K562 (cell line): ENCODE data around the gene ZNF224. TPM values are rescaled to one million over a fixed set of nuclear protein-coding genes. Genes with fewer than 3 reads are reported as not detected.
A peak's percentile ranks its signal among the peaks of the same experiment; 100 is the strongest.

Experiments used
- BACH1 ChIP-seq: fragments of 200-800 bp; sonication (Bioruptor generic); IDR thresholded peaks from 2 replicates; pipeline ENCODE4 v1.6.1; 2016; ENCODE audit warnings: missing genetic modification characterization, missing compliant biosample characterization
- CXXC5 ChIP-seq: fragments of 250-450 bp; sonication (Bioruptor Pico); IDR thresholded peaks from 2 replicates; pipeline ENCODE4 v1.8.0; 2022; ENCODE audit warnings: inconsistent platforms, mild to moderate bottlenecking, moderate library complexity
- EP400 ChIP-seq: fragments of 450-650 bp; IDR thresholded peaks from 2 replicates; pipeline ENCODE4 v1.6.1; 2017; ENCODE audit warnings: antibody characterized with exemption, mild to moderate bottlenecking, moderate library complexity
- ESRRA ChIP-seq: fragments of 450-650 bp; IDR thresholded peaks from 2 replicates; pipeline ENCODE4 v1.6.1; 2014; ENCODE audit warnings: low read depth, mild to moderate bottlenecking, moderate library complexity, borderline replicate concordance
- HIVEP1 ChIP-seq: fragments of 250-450 bp; sonication (Bioruptor Pico); IDR thresholded peaks from 2 replicates; pipeline ENCODE4 v1.4.0; 2020; ENCODE audit warnings: mild to moderate bottlenecking
- POLR2A ChIP-seq: fragments of 450-650 bp; conservative IDR thresholded peaks from 2 replicates; pipeline ENCODE4 v1.6.1; 2016
- SIRT6 ChIP-seq: IDR thresholded peaks from one replicate; pipeline ENCODE4 v1.6.1; 2012; ENCODE audit warnings: low read depth, mild to moderate bottlenecking, control low read depth, inconsistent platforms, low read length, moderate library complexity
- ZNF124 ChIP-seq: sonication (generic); formaldehyde crosslinking; IDR thresholded peaks from 2 replicates; pipeline ENCODE4 v1.8.1; 2022; ENCODE audit warnings: missing genetic modification reagents
- polyA plus RNA-seq, 8 experiments: library from polyadenylated mRNA; depleted of rRNA in 4 of 8; stranded (reverse) in 5 of 8; unstranded in 3 of 8; fragments of >200 nt; fragmentation: Nextera tagmentation in 2 of 8; fragmentation: Illumina TruSeq in 1 of 8; extraction: Ambion mirVana in 2 of 8; extraction: Trizol in 1 of 8; gene quantifications; 2 replicates each; pipeline versions ENCODE4 v1.2.1 to v1.2.3, GENCODE V29; 2011 to 2014; ENCODE audit warnings: inconsistent platforms in 1 of 8, missing spikeins in 1 of 8
- total RNA-seq, 7 experiments: library from RNA; depleted of rRNA in 6 of 7; stranded (reverse); fragments of >200 nt in 6 of 7; fragmentation: Illumina TruSeq in 2 of 7; extraction: Trizol in 2 of 7; gene quantifications; 2 replicates each; pipeline versions ENCODE4 v1.2.1 to v1.2.3, GENCODE V29; 2011 to 2021; ENCODE audit warnings: low replicate concordance in 1 of 7
- TF ChIP-seq, protein P1 (sequence below): sonication (generic); formaldehyde crosslinking; IDR thresholded peaks from 2 replicates; pipeline ENCODE4 v1.8.0; 2022; ENCODE audit warnings: mild to moderate bottlenecking, missing genetic modification reagents
- TF ChIP-seq, protein P2 (sequence below): sonication (generic); formaldehyde crosslinking; IDR thresholded peaks from 2 replicates; pipeline ENCODE4 v1.8.0; 2023; ENCODE audit warnings: mild to moderate bottlenecking, missing genetic modification reagents
- TF ChIP-seq, protein P3 (sequence below), 2 experiments: fragments of 450-650 bp; conservative IDR thresholded peaks; 2 replicates each; pipeline ENCODE4 v1.6.1; 2017; ENCODE audit warnings: mild to moderate bottlenecking in 2 of 2, moderate library complexity in 2 of 2
- TF ChIP-seq, protein P4 (sequence below): fragments of 450-650 bp; IDR thresholded peaks from 2 replicates; pipeline ENCODE4 v1.6.1; 2016; ENCODE audit warnings: mild to moderate bottlenecking
- TF ChIP-seq, protein P5 (sequence below), 2 experiments: fragments of 450-650 bp in 1 of 2; sonication (generic) in 1 of 2; formaldehyde crosslinking in 1 of 2; IDR thresholded peaks in 1 of 2; conservative IDR thresholded peaks in 1 of 2; 2 replicates each; pipeline versions ENCODE4 v1.6.1 to v1.8.1; 2016 to 2023; ENCODE audit warnings: mild to moderate bottlenecking in 2 of 2, moderate library complexity in 2 of 2, inconsistent platforms in 1 of 2, missing genetic modification reagents in 1 of 2

The ZNF224 gene
- total and polyA plus RNA-seq, 9 of the 15 experiments (the other 6 are each of a cell fraction or from before 2014, with no cell fraction given): 4.4 to 15.6 (median 10.0) TPM

DNA sequence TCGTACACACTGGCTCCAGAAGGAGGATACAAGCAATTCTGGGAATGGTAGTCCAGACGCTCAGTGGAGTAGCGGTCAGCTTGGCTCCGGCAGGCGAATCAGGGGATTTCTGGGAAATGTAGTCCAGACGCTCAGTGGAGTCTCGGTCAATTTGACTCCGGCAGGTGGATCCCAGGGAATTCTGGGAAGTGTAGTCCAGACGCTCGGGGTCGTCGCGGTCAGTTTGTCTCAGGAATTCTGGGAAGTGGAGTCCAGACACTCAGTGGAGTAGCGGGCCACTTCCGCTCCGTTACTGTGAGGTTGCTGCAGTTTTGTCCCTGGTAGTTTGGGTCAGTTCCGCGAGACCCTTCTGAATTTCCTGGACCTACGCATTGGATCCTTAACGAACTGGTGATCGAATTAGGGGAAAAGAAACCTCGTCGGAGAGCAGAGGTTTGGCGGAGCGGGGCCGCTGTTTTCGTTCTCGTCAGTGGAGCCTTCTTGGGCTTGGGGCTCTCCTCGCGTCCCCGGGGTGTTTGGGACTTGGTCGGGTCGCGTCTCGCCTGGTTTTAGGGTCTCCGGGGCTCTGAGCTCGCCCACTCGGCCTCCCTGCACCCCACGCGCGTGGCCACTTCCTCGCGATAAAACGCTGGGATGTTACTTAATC is 19.1 kb downstream of the ZNF224 start, which contains the start of gene ZNF225 (continued):
- TF ChIP-seq, protein P1, sequence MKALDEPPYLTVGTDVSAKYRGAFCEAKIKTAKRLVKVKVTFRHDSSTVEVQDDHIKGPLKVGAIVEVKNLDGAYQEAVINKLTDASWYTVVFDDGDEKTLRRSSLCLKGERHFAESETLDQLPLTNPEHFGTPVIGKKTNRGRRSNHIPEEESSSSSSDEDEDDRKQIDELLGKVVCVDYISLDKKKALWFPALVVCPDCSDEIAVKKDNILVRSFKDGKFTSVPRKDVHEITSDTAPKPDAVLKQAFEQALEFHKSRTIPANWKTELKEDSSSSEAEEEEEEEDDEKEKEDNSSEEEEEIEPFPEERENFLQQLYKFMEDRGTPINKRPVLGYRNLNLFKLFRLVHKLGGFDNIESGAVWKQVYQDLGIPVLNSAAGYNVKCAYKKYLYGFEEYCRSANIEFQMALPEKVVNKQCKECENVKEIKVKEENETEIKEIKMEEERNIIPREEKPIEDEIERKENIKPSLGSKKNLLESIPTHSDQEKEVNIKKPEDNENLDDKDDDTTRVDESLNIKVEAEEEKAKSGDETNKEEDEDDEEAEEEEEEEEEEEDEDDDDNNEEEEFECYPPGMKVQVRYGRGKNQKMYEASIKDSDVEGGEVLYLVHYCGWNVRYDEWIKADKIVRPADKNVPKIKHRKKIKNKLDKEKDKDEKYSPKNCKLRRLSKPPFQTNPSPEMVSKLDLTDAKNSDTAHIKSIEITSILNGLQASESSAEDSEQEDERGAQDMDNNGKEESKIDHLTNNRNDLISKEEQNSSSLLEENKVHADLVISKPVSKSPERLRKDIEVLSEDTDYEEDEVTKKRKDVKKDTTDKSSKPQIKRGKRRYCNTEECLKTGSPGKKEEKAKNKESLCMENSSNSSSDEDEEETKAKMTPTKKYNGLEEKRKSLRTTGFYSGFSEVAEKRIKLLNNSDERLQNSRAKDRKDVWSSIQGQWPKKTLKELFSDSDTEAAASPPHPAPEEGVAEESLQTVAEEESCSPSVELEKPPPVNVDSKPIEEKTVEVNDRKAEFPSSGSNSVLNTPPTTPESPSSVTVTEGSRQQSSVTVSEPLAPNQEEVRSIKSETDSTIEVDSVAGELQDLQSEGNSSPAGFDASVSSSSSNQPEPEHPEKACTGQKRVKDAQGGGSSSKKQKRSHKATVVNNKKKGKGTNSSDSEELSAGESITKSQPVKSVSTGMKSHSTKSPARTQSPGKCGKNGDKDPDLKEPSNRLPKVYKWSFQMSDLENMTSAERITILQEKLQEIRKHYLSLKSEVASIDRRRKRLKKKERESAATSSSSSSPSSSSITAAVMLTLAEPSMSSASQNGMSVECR (CRISPR knock-in tag): no peak
- TF ChIP-seq, protein P2, sequence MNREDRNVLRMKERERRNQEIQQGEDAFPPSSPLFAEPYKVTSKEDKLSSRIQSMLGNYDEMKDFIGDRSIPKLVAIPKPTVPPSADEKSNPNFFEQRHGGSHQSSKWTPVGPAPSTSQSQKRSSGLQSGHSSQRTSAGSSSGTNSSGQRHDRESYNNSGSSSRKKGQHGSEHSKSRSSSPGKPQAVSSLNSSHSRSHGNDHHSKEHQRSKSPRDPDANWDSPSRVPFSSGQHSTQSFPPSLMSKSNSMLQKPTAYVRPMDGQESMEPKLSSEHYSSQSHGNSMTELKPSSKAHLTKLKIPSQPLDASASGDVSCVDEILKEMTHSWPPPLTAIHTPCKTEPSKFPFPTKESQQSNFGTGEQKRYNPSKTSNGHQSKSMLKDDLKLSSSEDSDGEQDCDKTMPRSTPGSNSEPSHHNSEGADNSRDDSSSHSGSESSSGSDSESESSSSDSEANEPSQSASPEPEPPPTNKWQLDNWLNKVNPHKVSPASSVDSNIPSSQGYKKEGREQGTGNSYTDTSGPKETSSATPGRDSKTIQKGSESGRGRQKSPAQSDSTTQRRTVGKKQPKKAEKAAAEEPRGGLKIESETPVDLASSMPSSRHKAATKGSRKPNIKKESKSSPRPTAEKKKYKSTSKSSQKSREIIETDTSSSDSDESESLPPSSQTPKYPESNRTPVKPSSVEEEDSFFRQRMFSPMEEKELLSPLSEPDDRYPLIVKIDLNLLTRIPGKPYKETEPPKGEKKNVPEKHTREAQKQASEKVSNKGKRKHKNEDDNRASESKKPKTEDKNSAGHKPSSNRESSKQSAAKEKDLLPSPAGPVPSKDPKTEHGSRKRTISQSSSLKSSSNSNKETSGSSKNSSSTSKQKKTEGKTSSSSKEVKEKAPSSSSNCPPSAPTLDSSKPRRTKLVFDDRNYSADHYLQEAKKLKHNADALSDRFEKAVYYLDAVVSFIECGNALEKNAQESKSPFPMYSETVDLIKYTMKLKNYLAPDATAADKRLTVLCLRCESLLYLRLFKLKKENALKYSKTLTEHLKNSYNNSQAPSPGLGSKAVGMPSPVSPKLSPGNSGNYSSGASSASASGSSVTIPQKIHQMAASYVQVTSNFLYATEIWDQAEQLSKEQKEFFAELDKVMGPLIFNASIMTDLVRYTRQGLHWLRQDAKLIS (CRISPR knock-in tag): 0 out of 2 replicates have a peak, but pooled peaks have one; percentile 27
- TF ChIP-seq, protein P3, sequence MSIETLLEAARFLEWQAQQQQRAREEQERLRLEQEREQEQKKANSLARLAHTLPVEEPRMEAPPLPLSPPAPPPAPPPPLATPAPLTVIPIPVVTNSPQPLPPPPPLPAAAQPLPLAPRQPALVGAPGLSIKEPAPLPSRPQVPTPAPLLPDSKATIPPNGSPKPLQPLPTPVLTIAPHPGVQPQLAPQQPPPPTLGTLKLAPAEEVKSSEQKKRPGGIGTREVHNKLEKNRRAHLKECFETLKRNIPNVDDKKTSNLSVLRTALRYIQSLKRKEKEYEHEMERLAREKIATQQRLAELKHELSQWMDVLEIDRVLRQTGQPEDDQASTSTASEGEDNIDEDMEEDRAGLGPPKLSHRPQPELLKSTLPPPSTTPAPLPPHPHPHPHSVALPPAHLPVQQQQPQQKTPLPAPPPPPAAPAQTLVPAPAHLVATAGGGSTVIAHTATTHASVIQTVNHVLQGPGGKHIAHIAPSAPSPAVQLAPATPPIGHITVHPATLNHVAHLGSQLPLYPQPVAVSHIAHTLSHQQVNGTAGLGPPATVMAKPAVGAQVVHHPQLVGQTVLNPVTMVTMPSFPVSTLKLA (conservative IDR thresholded peaks at IDR 0.05): peak in 1 of 2 experiments; percentile 60; a peak in 1 of 4 replicates
- TF ChIP-seq ZNF124 (no peak), HIVEP1 (no peak), BACH1 (tag) (peak; percentile 53; the same call in 1 of the 2 replicates), ESRRA (peak; percentile 81; the same call in 1 of the 2 replicates), EP400 (peak; percentile 46; the same call in 1 of the 2 replicates), CXXC5 (CRISPR knock-in tag) (peak; percentile 82), SIRT6 (no peak), POLR2A (peak; percentile 83)
- TF ChIP-seq, protein P4, sequence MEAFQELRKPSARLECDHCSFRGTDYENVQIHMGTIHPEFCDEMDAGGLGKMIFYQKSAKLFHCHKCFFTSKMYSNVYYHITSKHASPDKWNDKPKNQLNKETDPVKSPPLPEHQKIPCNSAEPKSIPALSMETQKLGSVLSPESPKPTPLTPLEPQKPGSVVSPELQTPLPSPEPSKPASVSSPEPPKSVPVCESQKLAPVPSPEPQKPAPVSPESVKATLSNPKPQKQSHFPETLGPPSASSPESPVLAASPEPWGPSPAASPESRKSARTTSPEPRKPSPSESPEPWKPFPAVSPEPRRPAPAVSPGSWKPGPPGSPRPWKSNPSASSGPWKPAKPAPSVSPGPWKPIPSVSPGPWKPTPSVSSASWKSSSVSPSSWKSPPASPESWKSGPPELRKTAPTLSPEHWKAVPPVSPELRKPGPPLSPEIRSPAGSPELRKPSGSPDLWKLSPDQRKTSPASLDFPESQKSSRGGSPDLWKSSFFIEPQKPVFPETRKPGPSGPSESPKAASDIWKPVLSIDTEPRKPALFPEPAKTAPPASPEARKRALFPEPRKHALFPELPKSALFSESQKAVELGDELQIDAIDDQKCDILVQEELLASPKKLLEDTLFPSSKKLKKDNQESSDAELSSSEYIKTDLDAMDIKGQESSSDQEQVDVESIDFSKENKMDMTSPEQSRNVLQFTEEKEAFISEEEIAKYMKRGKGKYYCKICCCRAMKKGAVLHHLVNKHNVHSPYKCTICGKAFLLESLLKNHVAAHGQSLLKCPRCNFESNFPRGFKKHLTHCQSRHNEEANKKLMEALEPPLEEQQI: no peak
- TF ChIP-seq, protein P5, sequence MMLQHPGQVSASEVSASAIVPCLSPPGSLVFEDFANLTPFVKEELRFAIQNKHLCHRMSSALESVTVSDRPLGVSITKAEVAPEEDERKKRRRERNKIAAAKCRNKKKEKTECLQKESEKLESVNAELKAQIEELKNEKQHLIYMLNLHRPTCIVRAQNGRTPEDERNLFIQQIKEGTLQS (IDR thresholded peaks at IDR 0.05): no peak
- TF ChIP-seq, protein P5 (CRISPR knock-in tag; conservative IDR thresholded peaks at IDR 0.05): no peak
